ENCODE measurements around the gene PRKN.
"Not testable (repeated sequence)": the region's sequence is repeated elsewhere in the genome, so short reads cannot be mapped to it uniquely, and the experiment has no call there.

- not testable (repeated sequence) for TF ChIP-seq EP300, CTCF, POLR2A (IDR thresholded peaks at IDR 0.05)
Measured at GRCh38 chr6:161315246-161315917, 1412.2 kb downstream of the PRKN start.

All from tibial nerve (tissue), 4 donors.